DMS79 treated with DMSO at 0.1 percent for 48 hours (cell line): Measurements from ENCODE around the gene TLX1.

ENCODE experiments used
- DNase-seq: peaks from one replicate; lab custom pipeline; 2025; lab: John Stamatoyannopoulos, UW

The TLX1 gene

DNA sequence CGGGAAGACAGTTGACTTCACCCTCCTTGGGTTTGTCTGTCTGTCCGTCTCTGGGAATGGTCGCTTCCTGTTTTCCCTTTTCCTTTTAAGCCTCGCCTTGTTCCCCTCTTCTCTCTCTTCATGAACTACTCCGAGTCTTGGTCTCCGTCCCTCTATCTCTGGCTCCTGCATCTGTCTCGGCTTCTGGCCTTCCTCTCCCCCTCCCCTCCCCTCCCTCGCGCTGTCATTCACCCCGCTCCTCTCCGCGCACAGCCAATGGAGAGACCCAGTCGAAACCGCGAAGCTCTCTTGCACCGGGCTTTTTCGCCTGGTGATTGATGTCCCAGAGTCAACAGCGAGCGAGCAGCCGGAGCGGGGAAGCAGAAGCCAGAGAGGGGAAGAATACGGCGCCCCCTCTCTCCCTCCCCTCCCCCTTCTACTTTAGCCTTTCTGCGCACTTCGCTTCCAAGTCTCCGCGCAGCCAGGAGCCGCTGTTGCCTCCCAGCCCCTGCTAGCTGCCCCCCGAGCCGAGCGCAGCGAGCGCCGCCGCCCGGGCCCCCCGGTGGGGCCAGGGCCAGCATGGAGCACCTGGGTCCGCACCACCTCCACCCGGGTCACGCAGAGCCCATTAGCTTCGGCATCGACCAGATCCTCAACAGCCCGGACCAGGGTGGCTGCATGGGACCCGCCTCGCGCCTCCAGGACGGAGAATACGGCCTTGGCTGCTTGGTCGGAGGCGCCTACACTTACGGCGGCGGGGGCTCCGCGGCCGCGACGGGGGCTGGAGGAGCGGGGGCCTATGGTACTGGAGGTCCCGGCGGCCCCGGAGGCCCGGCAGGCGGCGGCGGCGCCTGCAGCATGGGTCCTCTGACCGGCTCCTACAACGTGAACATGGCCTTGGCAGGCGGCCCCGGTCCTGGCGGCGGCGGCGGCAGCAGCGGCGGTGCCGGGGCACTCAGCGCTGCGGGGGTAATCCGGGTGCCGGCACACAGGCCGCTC, at the start of gene TLX1:
TSS of gene TLX1 (plus strand) at position 317 of the 978 bp plus-strand sequence. CDS start at position 559, 242 bp downstream.
- peak; percentile 15 for DNase-seq

GRCh38 chr10:101085846-101086245, 45.3 kb upstream of the TLX1 start:
- no peak for DNase-seq

DNA sequence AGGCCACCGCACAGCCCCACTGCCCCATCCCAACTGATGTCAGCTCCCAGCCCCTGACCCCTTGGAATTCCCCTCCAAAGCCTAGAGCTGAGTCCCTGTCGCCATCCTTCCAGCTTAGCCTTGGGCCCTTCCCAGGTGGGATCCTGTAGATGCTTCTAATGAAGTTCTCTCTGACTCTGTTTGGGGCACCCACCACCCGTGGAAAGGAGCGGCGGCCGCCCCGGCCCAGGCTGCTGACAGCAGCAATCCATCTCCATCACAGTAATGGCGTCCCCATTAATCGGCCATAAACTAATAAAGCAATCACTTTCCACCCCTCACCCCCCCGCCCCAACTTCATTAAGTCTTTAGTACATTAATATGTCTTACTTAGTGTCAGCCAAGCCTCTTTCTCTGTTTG, 43.7 kb upstream of the TLX1 start:
- DNase-seq: no peak

DNA sequence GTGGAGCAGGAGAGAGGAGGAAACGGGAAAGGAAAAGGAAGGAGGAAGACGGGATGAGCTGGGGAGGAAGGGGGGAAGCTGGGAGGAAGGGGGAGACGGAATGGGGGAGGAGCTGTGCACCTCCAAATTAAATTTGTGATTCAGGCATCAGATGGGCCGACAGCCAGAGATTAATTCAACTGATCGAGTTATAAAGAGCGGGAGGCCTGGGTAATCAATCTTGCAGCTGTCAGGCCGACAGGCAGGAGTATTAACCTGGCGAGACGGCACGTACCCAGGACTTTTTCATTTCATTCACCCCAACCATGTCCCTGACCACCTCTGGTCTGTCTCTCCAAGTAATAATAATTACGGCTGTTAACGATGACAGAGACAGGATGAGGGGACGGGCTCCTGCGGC, 43.1 kb upstream of the TLX1 start:
- no peak for DNase-seq

GRCh38 chr10:101089520-101090299, 41.4 kb upstream of the TLX1 start:
- no peak for DNase-seq

GRCh38 chr10:101090597-101090996, 40.5 kb upstream of the TLX1 start:
- DNase-seq: no peak

DNA sequence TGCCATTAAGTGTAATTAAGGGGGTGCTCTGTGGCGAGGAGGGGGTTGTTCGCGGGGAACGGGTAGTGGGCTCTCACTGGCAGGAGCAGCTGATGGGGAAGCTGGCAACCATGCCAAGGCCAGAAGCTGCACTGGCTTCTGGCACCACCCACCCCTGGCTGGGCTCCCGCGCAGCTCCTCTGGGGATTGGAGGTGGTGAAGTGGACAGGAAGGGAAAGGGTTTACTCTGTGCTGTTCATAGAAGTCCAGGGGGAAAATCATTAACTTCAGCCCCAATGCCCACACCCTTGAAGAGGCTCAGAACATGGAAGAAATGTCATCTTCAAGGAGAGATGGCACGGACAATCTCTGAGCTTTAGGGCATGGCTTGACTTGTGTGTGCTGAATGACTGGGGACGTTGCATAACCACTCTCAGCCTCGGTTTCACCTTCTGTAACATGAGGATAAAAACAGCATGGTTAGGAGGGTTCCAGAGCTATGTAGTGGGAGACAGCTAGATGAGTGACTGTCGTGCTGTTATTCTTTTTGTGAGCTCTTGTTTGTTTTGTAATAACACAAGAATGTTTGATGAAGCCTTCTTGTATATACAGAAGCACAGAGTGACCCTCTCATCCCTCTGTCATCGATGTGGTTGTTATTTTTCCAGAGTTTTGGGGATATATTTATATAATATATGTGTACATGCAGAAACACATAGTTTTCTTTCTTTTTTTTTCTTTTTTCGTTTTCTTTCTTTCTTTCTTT, 39.4 kb upstream of the TLX1 start:
- peak; percentile 1 for DNase-seq

GRCh38 chr10:101092881-101093354, 38.2 kb upstream of the TLX1 start:
- no peak for DNase-seq

DNA sequence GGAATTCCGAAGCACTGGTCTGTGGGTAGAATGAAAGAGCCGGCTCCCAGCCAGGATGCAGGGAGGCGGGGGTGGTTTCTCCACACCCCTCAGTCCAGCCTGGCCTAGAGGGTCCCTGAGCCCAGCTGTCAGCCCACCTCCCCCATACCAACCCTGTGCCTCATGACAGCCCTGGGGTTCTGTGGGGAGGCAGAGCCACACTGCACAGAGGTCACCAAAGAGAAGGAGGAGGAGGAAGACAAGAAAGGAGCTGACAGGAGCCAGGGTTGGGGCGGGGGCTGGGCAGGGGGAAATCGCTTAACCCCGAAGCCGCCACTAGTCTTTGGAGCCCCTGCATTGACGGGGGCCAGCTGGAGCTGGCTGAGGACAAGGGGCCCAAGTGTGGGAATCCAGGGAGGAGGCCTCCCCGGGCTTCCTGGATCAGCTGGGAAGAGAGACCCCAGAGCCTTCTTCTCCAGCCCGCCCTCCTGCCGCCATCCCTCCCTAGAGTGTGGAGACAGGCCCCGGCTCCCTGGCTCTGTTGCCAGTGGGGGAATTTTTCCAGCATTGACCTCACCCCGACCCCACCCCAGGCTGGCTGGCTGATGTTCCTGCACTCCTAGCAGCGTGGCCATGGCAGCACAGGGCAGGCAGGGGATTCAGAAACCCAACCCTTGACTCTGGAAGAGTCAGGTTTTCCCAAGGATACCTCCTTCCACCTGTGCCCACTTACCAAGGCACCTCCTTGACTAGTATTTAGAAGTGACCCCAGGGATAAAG, 36.8 kb upstream of the TLX1 start:
- DNase-seq: no peak

DNA sequence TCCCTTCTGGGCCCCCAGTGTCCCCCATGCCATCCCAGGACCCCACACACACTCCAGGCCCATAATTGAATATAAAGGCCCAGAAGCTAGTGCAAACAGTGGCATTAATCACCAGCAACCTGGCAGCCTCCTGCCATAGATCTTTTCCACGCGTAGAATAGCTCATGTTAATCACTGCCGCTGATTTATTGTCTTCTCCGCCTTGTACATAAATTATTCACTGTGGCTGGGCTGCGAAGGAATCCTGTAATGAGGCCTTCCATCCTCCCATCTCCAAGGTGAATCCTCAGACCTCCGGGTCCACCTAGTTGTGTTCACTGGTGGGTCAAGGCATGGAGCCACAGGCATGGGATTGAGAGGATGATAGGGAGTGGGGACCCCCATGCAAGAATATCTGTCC, 36.1 kb upstream of the TLX1 start:
- no peak for DNase-seq

DNA sequence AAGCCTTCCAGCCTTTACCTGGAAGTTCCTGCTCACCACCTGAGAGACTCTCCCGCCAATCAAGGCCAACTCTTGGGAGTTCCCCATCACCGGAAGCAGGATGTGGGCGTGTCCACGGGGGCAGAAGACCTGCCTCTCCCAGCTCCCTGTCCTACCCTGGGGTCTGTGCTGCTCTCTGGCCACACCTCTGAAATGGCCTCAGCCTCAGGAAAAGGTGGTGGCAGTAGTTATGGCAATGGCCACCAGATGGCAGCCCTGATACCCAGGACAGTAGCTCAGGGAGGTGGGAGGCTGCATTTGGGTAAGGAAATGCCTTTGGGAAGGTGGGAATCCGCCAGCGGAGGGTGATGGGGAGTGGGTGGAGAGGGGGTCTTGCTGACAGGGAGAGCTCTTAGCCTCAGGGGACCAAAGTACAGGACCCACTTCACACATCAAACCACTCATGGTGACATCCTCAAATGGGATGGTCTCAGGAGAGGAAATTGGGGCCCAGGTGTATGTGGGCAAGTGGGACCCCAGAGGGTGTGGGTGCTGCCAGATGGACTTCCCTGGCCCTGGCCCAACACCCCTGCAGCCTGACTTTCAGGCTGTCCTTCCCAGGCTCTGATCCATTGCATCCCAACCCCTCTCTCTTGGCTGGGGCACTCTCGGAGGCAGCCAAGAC, 35.4 kb upstream of the TLX1 start:
- DNase-seq: peak; percentile 29

DNA sequence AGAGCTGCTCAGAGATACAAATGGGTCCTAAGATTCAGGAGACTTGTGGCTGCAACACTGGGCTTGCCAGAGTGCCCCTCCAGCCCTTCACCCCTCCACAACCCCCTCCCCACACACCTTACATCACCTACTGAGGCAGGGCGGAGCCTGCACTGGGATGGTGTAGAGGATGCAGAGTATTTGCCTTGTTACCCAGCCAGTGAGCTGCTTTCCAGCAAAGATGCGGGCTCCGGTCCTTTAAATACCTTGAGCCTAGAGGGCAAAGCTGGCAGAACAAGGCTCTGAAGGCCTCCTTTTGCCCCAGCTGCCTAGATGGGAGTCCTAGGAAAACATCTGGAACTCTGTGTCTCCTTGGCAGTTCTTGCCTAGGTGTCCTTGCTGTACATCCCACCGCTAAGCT, 34.7 kb upstream of the TLX1 start:
- no peak for DNase-seq

DNA sequence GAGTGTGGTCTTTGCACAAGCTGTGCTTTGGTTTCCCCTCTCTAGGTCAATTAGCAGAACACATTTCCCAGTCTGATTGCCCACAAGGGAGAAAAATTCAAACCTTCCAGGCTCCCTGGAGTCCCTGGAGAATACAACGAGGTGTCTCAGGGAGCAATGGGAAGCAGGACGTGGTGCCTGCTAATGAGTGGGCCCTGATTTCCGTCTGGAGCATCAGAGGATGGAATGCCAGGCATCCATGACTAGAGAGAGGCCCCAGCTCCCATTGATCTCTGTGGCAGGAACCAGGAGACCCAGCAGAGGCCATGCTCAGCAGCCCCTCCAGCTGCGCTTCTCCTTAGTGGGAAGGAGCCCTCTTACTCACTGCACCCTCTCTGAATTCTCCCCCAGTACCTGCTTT, 33.2 kb upstream of the TLX1 start:
- DNase-seq: no peak

- DNase-seq: no peak
Observed at GRCh38 chr10:101099901-101100300, 31.2 kb upstream of the TLX1 start.

GRCh38 chr10:101101372-101101881, 29.7 kb upstream of the TLX1 start:
- DNase-seq: no peak

DNA sequence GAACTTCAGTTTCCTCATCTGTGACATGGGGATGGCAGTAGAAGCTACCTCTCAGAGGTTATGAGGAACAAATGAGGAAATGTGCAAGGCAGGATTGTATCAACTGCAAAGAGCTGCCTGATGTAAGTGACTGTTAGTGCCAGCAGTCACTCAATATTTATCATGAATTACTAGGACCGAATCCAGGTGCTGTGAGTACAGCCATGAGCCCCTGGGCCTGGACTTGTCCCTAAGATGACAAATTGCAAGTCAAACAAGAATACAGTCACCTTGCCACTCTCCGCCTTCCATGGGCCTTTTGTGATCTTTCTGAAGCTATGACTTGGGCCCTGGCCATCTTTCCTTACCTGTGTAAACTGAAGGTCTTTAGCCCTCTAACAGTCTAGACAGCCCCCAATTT, 27.7 kb upstream of the TLX1 start:
- DNase-seq: no peak

- no peak for DNase-seq
Observed at GRCh38 chr10:101106351-101106750, 24.7 kb upstream of the TLX1 start.

DNA sequence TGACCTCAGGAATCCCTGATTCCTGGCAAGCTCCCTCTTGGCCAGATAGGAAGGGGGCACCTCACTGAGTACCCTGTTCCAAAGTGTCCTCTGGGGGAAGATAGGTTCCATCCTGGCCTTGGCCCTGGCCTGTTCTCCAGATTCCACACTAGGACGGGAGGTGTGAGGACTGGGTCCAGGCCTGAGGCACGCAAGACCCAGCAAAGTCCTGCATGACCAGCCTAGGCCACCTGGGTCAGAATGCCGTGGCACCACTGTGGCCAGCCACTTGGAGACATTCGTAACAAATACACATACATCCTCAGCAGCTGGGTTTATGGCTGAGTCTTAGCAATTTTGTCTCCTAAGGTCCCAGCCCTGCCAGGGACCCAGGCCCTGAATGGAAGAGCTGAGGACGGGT, 23.3 kb upstream of the TLX1 start:
- no peak for DNase-seq

GRCh38 chr10:101110856-101111523, 20.1 kb upstream of the TLX1 start:
- DNase-seq: no peak

DNA sequence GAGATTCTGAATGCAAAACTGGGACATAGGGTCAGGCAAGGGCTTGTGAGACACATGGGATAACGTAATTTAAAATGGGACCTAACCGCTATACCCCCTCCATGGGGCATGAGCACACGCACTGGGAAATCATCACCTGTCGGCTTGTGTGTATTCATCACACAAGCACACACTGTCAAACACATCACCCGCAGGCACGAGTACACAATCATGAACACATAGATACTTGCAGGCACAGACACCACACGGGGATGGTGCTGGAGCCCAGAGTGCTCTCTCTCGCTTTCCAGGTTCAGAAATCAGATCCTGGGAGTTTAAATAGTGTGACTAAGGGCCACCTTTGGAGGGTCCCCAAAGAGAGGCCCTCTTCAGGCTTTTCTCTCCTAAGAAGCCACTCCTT, 19.6 kb upstream of the TLX1 start:
- no peak for DNase-seq
